Activated CD8-positive, alpha-beta T cell treated with anti-CD3 and anti-CD28 coated beads for 36 hours (primary cell): ENCODE data around the gene TCTN2. TPM values are rescaled to one million over a fixed set of nuclear protein-coding genes. Genes with fewer than 3 reads are reported as not detected.

ENCODE experiments used
- ATAC-seq: fragments of 200-7000 bp; cut with Tn5 transposase; one replicate; pipeline ENCODE4 v1.10.0; 2021; ENCODE audit warnings: mild to moderate bottlenecking, moderate library complexity
- CTCF ChIA-PET: fragments of 350-600 bp; sonication (Branson Sonifier 250); formaldehyde crosslinking; loops from one replicate; lab custom pipeline; 2021; ENCODE audit warnings: antibody characterized with exemption; lab: Charles Lee
- POLR2A ChIA-PET: fragments of 350-600 bp; sonication (Branson Sonifier 250); formaldehyde crosslinking; loops from one replicate; lab custom pipeline; 2021; ENCODE audit warnings: antibody characterized with exemption; lab: Charles Lee
- DNase-seq: peaks from one replicate; pipeline ENCODE4 v3.0.0-alpha.2; 2020
- H3K27ac Mint-ChIP-seq: one replicate; pipeline ENCODE4 v1.8.0; 2021; ENCODE audit warnings: mild to moderate bottlenecking, mixed read lengths
- H3K27me3 Mint-ChIP-seq: one replicate; pipeline ENCODE4 v1.8.0; 2021; ENCODE audit warnings: mixed read lengths
- H3K36me3 Mint-ChIP-seq: one replicate; pipeline ENCODE4 v1.8.0; 2021; ENCODE audit warnings: low read depth, mixed read lengths
- H3K4me1 Mint-ChIP-seq: one replicate; pipeline ENCODE4 v1.8.0; 2021; ENCODE audit warnings: low read depth, mixed read lengths
- H3K4me3 Mint-ChIP-seq: one replicate; pipeline ENCODE4 v1.8.0; 2021; ENCODE audit warnings: mild to moderate bottlenecking, moderate library complexity, mixed read lengths
- H3K9me3 Mint-ChIP-seq: one replicate; pipeline ENCODE4 v1.8.0; 2021; ENCODE audit warnings: mixed read lengths
- CTCF ChIP-seq: fragments of 200-600 bp; IDR thresholded peaks from one replicate; pipeline ENCODE4 v1.8.0; 2022; ENCODE audit warnings: antibody characterized with exemption, mild to moderate bottlenecking
- intact Hi-C: fragments of 100-400 bp; cut with micrococcal nuclease; formaldehyde crosslinking; loops from one replicate; pipeline ENCODE4 v1.10.0; 2022
- total RNA-seq, 2 experiments: library from RNA; stranded (reverse); gene quantifications; one replicate each; pipeline ENCODE4 v1.2.3, GENCODE V29; 2021

Gene TCTN2
- total RNA-seq, 2 experiments from 2014 or later = 2.0 to 2.3 TPM

GRCh38 chr12:123713823-123714585 is 43.1 kb downstream of the TCTN2 start:
- POLR2A ChIA-PET = interaction anchor here (0.7 to 4.8 kb wide), 13 partner anchors 11 to 348 kb away, joined by 3 to 59 read pairs (median 4); partner anchors contain the start of genes DDX55, DNAH10 and TCTN2
- ATAC-seq = peak; percentile 28

GRCh38 chr12:123715195-123715594 is 44.3 kb downstream of the TCTN2 start:
- intact Hi-C loops = no loop called here
- Mint-ChIP-seq H3K27me3 (no peaks in the 10 kb centered on the region), H3K9me3 (no peaks in the 10 kb centered on the region), H3K4me3 (peak overlapping the region; percentile 95), H3K4me1 (peaks cover 49% of the 10 kb centered on the region), H3K27ac (peak overlapping the region; percentile 88), H3K36me3 (peaks cover 21% of the 10 kb centered on the region)
- CTCF ChIA-PET = interaction anchor here (1.3 to 2.1 kb wide), 2 partner anchors 43 to 46 kb away, joined by 3 to 6 read pairs; no protein-coding TSS in a partner anchor
- POLR2A ChIA-PET = interaction anchor here (0.7 to 4.8 kb wide), 7 partner anchors 10 to 77 kb away, joined by 3 to 59 read pairs (median 3); partner anchors contain the start of genes DNAH10 and TCTN2
- ATAC-seq (peak; percentile 31), DNase-seq (no peak)
- no peak for TF ChIP-seq CTCF

More at GRCh38 chr12:123713823-123714585, 43.1 kb downstream of the TCTN2 start:
- Mint-ChIP-seq H3K27me3 (no peaks in the 10 kb centered on the region), H3K9me3 (no peaks in the 10 kb centered on the region), H3K36me3 (peaks cover 15% of the 10 kb centered on the region), H3K4me1 (peaks cover 38% of the 10 kb centered on the region), H3K4me3 (peak overlapping the region; percentile 95), H3K27ac (peak overlapping the region; percentile 88)
- intact Hi-C loops = no loop called here
- TF ChIP-seq CTCF = no peak
- CTCF ChIA-PET = interaction anchor here (0.7 to 2.4 kb wide), 10 partner anchors 9 to 1075 kb away, joined by 3 to 8 read pairs (median 4); no protein-coding TSS in a partner anchor
- peak; percentile 62 for DNase-seq

GRCh38 chr12:123717350-123717749 is 46.4 kb downstream of the TCTN2 start:
- peaks cover 51% of the 10 kb centered on the region for H3K4me1 Mint-ChIP-seq
- H3K36me3 Mint-ChIP-seq = peaks cover 32% of the 10 kb centered on the region
- DNase-seq (no peak), ATAC-seq (no peak)
- H3K4me3 Mint-ChIP-seq = no peak overlapping the region
- POLR2A ChIA-PET = no interaction called here
- no peaks in the 10 kb centered on the region for H3K9me3 Mint-ChIP-seq
- CTCF ChIA-PET = no interaction called here
- H3K27ac Mint-ChIP-seq = no peak overlapping the region
- TF ChIP-seq CTCF = no peak
- H3K27me3 Mint-ChIP-seq = no peaks in the 10 kb centered on the region
- intact Hi-C loops = no loop called here

DNA sequence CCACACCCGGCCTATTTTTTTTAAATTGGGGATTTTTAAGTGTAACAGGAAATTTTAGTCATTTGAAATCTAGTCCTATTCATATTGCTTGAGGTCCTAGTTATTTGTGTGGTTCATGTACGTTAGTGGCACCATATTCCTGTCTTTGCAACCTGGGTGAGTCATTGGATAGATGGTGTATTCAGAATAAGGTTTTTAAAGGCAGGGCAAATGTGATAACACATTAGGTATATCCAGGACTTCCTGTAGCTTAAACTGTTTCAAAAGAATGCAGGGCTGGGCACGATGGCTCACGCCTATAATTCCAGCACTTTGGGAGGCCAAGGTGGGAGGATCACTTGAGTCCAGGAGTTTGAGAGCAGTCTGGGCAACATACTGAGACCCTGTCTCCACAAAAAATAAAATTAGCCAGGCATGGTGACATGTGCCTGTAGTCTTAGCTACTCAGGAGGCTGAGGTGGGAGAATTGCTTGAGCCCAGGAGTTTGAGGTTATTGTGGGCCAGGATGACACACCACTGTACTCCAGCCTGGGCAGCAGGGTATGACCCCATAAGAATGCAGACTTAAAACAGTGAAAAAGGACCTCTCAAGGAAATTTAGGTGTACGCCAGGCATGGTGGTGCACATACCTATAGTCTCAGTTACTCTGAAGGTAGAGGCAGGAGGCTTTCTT is 49.4 kb downstream of the TCTN2 start:
- Mint-ChIP-seq H3K4me1 (peaks cover 47% of the 10 kb centered on the region), H3K27me3 (no peaks in the 10 kb centered on the region), H3K9me3 (no peaks in the 10 kb centered on the region), H3K4me3 (no peak overlapping the region), H3K27ac (peak overlapping the region; percentile 38), H3K36me3 (peaks cover 43% of the 10 kb centered on the region)
- POLR2A ChIA-PET = no interaction called here
- CTCF ChIA-PET = no interaction called here
- intact Hi-C loops = no loop called here
- DNase-seq = no peak
- TF ChIP-seq CTCF = no peak
- no peak for ATAC-seq
